Upper lobe of left lung (tissue), 6 donors: ENCODE measurements around the gene MAGEF1. TPM values are rescaled to one million over a fixed set of nuclear protein-coding genes. Genes with fewer than 3 reads are reported as not detected.
A peak's percentile ranks its signal among the peaks of the same experiment; 100 is the strongest.

ENCODE experiments used
- ATAC-seq, 2 donors: fragments of 200-7000 bp; cut with Tn5 transposase; one replicate each; pipeline ENCODE4 v1.9.1; 2022; ENCODE audit warnings: mild to moderate bottlenecking in 2 of 2, moderate library complexity in 2 of 2; ENCODE audit not compliant: low FRiP score in 2 of 2
- DNase-seq, 2 donors: peaks; one replicate each; pipeline ENCODE4 v3.0.0-alpha.2; 2019 to 2020
- H3K27ac ChIP-seq, 4 donors: fragments of 200-600 bp; sonication (generic); one replicate each; pipeline ENCODE4 v1.5.1; 2016 to 2019
- H3K27me3 ChIP-seq, 4 donors: fragments of 200-600 bp; sonication (generic); one replicate each; pipeline ENCODE4 v1.5.1; 2017 to 2019
- H3K36me3 ChIP-seq, 4 donors: fragments of 200-600 bp; sonication (generic); one replicate each; pipeline ENCODE4 v1.5.1; 2016 to 2019
- H3K4me1 ChIP-seq, 4 donors: fragments of 200-600 bp; sonication (generic); one replicate each; pipeline ENCODE4 v1.5.1; 2018 to 2019
- H3K4me3 ChIP-seq, 4 donors: fragments of 200-600 bp; sonication (generic); one replicate each; pipeline ENCODE4 v1.5.1; 2017 to 2019; ENCODE audit warnings: mild to moderate bottlenecking in 2 of 4, moderate library complexity in 1 of 4
- H3K9me3 ChIP-seq, 4 donors: fragments of 200-600 bp; sonication (generic); one replicate each; pipeline ENCODE4 v1.5.1; 2018 to 2019
- CTCF ChIP-seq, 6 experiments: fragments of 450-650 bp in 4 of 6; fragments of 200-600 bp in 2 of 6; sonication (generic) in 2 of 6; IDR thresholded peaks; one replicate each; pipeline ENCODE4 v1.5.1; 2016 to 2019; ENCODE audit warnings: antibody characterized with exemption in 6 of 6
- EP300 ChIP-seq, 4 donors: sonication (generic); formaldehyde crosslinking; IDR thresholded peaks; one replicate each; pipeline ENCODE4 v1.5.1; 2017; ENCODE audit warnings: antibody characterized with exemption in 4 of 4, control low read depth in 2 of 4
- POLR2A ChIP-seq, 4 donors: fragments of 450-650 bp; IDR thresholded peaks; one replicate each; pipeline ENCODE4 v1.5.1; 2016 to 2017; ENCODE audit warnings: antibody characterized with exemption in 4 of 4, mild to moderate bottlenecking in 2 of 4
- POLR2AphosphoS5 ChIP-seq, 2 donors: sonication (generic); formaldehyde crosslinking; IDR thresholded peaks; one replicate each; pipeline ENCODE4 v1.5.1; 2017; ENCODE audit warnings: antibody characterized with exemption in 2 of 2
- WGBS, 2 donors: methylation state at CpG; one replicate each; pipeline ENCODE4 v1.1.5; 2017 to 2018; 5-methylcytosine and 5-hydroxymethylcytosine counted together
- total RNA-seq, 6 donors: library from RNA; depleted of rRNA in 4 of 6; stranded (reverse); fragments of >200 nt in 4 of 6; gene quantifications; one replicate each; pipeline versions ENCODE4 v1.1.0 to v1.2.1, GENCODE V29; 2016 to 2021
- donor health status: DM: no; HTN: no; CAD: no; lungs with moderate emphysema.
- donor health status: DM: no; HTN: yes; CAD: no; lungs with severe emphysema.

The MAGEF1 gene
- total RNA-seq, 6 donors from 2014 or later, result 13.6 to 52.4 (median 35.7) TPM

- TF ChIP-seq POLR2A (IDR thresholded peaks at IDR 0.05) (no peak), EP300 (IDR thresholded peaks at IDR 0.05) (no peak), POLR2AphosphoS5 (IDR thresholded peaks at IDR 0.05) (no peak), CTCF (IDR thresholded peaks at IDR 0.05) (no peak)
- Histone ChIP-seq H3K9me3 (no peaks in the 10 kb centered on the region), H3K27me3 (no peaks in the 10 kb centered on the region), H3K36me3 (no peaks in the 10 kb centered on the region), H3K4me3 (no peak overlapping the region), H3K4me1 (peaks cover 0 to 13% (median 8%) of the 10 kb centered on the region in 4 donors), H3K27ac (no peak overlapping the region)
- DNase-seq, result no peak
- ATAC-seq, result no peak
- 87 to 91% methylated on average over 5 of the region's 5 CpGs for WGBS, 2 donors
Measured at GRCh38 chr3:184739594-184740505, 28.0 kb upstream of the MAGEF1 start.

- Histone ChIP-seq H3K4me1 (peaks cover 0 to 13% (median 8%) of the 10 kb centered on the region in 4 donors), H3K9me3 (no peaks in the 10 kb centered on the region), H3K4me3 (no peak overlapping the region), H3K36me3 (no peaks in the 10 kb centered on the region), H3K27ac (no peak overlapping the region), H3K27me3 (no peaks in the 10 kb centered on the region)
- DNase-seq (peak in 1 of 2 donors; percentile 1), ATAC-seq (no peak)
- 90 to 98% methylated on average over 4 of the region's 4 CpGs for WGBS, 2 donors
- no peak for TF ChIP-seq POLR2AphosphoS5 (IDR thresholded peaks at IDR 0.05)
- TF ChIP-seq EP300 (IDR thresholded peaks at IDR 0.05), result no peak
- no peak for TF ChIP-seq CTCF (IDR thresholded peaks at IDR 0.05)
- TF ChIP-seq POLR2A (IDR thresholded peaks at IDR 0.05), result no peak
Measured at GRCh38 chr3:184738982-184739381, 27.1 kb upstream of the MAGEF1 start.

- Histone ChIP-seq H3K9me3 (no peaks in the 10 kb centered on the region), H3K27ac (no peak overlapping the region), H3K27me3 (no peaks in the 10 kb centered on the region), H3K4me3 (no peak overlapping the region), H3K4me1 (peaks cover 0 to 13% (median 8%) of the 10 kb centered on the region in 4 donors), H3K36me3 (no peaks in the 10 kb centered on the region)
- DNase-seq (peak in 1 of 2 donors; percentile 2), ATAC-seq (no peak)
- TF ChIP-seq CTCF (IDR thresholded peaks at IDR 0.05) (no peak), EP300 (IDR thresholded peaks at IDR 0.05) (no peak), POLR2AphosphoS5 (IDR thresholded peaks at IDR 0.05) (no peak), POLR2A (IDR thresholded peaks at IDR 0.05) (no peak)
- 58 to 60% methylated on average over 8 of the region's 8 CpGs for WGBS, 2 donors
Measured at GRCh38 chr3:184738506-184738890, 26.6 kb upstream of the MAGEF1 start.

GRCh38 chr3:184737641-184738505 is 26.0 kb upstream of the MAGEF1 start:
- Histone ChIP-seq H3K4me3 (no peak overlapping the region), H3K9me3 (no peaks in the 10 kb centered on the region), H3K36me3 (no peaks in the 10 kb centered on the region), H3K27ac (no peak overlapping the region), H3K4me1 (peaks cover 0 to 13% (median 8%) of the 10 kb centered on the region in 4 donors), H3K27me3 (no peaks in the 10 kb centered on the region)
- DNase-seq, result peak in 1 of 2 donors; percentile 19
- ATAC-seq, result no peak
- 54 to 64% methylated on average over 10 to 15 of the region's 15 CpGs for WGBS, 2 donors
- TF ChIP-seq EP300 (IDR thresholded peaks at IDR 0.05), result no peak
- TF ChIP-seq POLR2A (IDR thresholded peaks at IDR 0.05), result no peak
- TF ChIP-seq POLR2AphosphoS5 (IDR thresholded peaks at IDR 0.05), result no peak
- TF ChIP-seq CTCF (IDR thresholded peaks at IDR 0.05), result no peak
